Activated CD4-positive, alpha-beta T cell treated with anti-CD3 and anti-CD28 coated beads, Interleukin-2, amount 10 ng/mL, durations not matched to agents 7 days and 5 days (primary cell): Measurements from ENCODE around the gene NPHP4. TPM values are rescaled to one million over a fixed set of nuclear protein-coding genes. Genes with fewer than 3 reads are reported as not detected.
A peak's percentile ranks its signal among the peaks of the same experiment; 100 is the strongest.

Experiments used
- CTCF ChIA-PET: fragments of 350-600 bp; sonication (Branson Sonifier 250); formaldehyde crosslinking; loops from one replicate; lab custom pipeline; 2021; ENCODE audit warnings: antibody characterized with exemption; lab: Charles Lee
- POLR2A ChIA-PET: fragments of 350-600 bp; sonication (Branson Sonifier 250); formaldehyde crosslinking; loops from one replicate; lab custom pipeline; 2021; ENCODE audit warnings: antibody characterized with exemption; lab: Charles Lee
- DNase-seq: peaks from one replicate; pipeline ENCODE4 v3.0.0-alpha.2; 2020
- H3K27ac Mint-ChIP-seq: one replicate; pipeline ENCODE4 v1.8.0; 2021; ENCODE audit warnings: mild to moderate bottlenecking, moderate library complexity, mixed read lengths
- H3K27me3 Mint-ChIP-seq: one replicate; pipeline ENCODE4 v1.8.0; 2021; ENCODE audit warnings: mixed read lengths
- H3K36me3 Mint-ChIP-seq: one replicate; pipeline ENCODE4 v1.8.0; 2021; ENCODE audit warnings: low read depth, mixed read lengths
- H3K4me1 Mint-ChIP-seq: one replicate; pipeline ENCODE4 v1.8.0; 2021; ENCODE audit warnings: mixed read lengths
- H3K4me3 Mint-ChIP-seq: one replicate; pipeline ENCODE4 v1.8.0; 2021; ENCODE audit warnings: mild to moderate bottlenecking, moderate library complexity, mixed read lengths
- H3K9me3 Mint-ChIP-seq: one replicate; pipeline ENCODE4 v1.8.0; 2021; ENCODE audit warnings: mixed read lengths
- total RNA-seq, 2 experiments: library from RNA; stranded (reverse); gene quantifications; one replicate each; pipeline ENCODE4 v1.2.3, GENCODE V29; 2021

Gene NPHP4
- total RNA-seq, 2 experiments from 2014 or later = 14.6 to 16.1 TPM

DNA sequence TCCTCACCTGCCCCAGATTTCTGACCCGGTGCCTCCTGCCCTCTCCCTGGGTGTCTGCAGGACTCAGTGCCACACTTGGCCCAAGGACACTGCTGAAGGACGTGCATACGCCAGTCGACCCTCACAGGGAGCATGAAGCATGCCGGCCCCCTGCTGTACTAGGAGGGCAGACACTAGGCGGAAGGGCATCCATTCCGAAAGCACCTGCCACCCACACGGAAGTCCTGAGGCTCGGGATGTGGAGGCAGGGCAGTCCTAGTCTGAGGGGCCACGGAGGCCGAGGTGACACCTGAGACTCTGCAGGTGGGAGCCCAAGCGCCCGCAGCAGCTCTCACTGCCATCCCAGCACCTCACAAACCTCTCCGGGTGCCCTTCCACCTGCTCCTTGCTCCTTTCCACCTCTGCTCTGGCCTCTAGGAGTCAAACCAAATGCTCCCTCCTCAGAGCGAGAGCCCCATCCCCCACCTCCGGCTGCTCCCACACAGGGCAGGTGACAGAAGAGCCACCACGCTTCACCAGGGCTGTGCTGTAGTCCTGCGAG is 2.4 kb downstream of the NPHP4 start:
- H3K27me3 Mint-ChIP-seq = no peaks in the 10 kb centered on the region
- no peak overlapping the region for H3K27ac Mint-ChIP-seq
- POLR2A ChIA-PET = no interaction called here
- H3K36me3 Mint-ChIP-seq = peaks cover 12% of the 10 kb centered on the region
- no peaks in the 10 kb centered on the region for H3K9me3 Mint-ChIP-seq
- DNase-seq = no peak
- CTCF ChIA-PET = interaction anchor here (0.7 kb wide), 1 partner anchor 35 kb away, joined by 3 read pairs; no protein-coding TSS in a partner anchor
- peaks cover 16% of the 10 kb centered on the region for H3K4me1 Mint-ChIP-seq
- H3K4me3 Mint-ChIP-seq = no peak overlapping the region

DNA sequence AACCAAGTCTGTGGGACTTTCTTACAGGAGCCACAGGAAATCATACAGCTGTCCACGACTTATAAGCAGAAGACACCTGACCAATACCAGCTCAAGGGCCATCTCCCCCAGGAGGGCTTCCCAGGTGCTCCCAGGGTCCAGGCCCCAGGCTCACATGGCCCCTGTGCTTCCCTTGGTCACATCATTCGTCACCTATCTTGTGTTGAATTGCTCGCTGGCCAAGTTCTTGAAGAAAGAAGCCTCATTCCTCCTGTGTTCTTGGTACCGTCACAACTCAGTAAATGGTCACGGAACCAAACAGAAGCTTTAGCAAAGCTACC is 3.0 kb downstream of the NPHP4 start:
- peaks cover 8% of the 10 kb centered on the region for H3K36me3 Mint-ChIP-seq
- H3K9me3 Mint-ChIP-seq = no peaks in the 10 kb centered on the region
- CTCF ChIA-PET = interaction anchor here (0.7 kb wide), 1 partner anchor 34 kb away, joined by 3 read pairs; no protein-coding TSS in a partner anchor
- H3K4me3 Mint-ChIP-seq = no peak overlapping the region
- no peaks in the 10 kb centered on the region for H3K27me3 Mint-ChIP-seq
- no peak overlapping the region for H3K27ac Mint-ChIP-seq
- POLR2A ChIA-PET = no interaction called here
- DNase-seq = no peak
- H3K4me1 Mint-ChIP-seq = peaks cover 10% of the 10 kb centered on the region

DNA sequence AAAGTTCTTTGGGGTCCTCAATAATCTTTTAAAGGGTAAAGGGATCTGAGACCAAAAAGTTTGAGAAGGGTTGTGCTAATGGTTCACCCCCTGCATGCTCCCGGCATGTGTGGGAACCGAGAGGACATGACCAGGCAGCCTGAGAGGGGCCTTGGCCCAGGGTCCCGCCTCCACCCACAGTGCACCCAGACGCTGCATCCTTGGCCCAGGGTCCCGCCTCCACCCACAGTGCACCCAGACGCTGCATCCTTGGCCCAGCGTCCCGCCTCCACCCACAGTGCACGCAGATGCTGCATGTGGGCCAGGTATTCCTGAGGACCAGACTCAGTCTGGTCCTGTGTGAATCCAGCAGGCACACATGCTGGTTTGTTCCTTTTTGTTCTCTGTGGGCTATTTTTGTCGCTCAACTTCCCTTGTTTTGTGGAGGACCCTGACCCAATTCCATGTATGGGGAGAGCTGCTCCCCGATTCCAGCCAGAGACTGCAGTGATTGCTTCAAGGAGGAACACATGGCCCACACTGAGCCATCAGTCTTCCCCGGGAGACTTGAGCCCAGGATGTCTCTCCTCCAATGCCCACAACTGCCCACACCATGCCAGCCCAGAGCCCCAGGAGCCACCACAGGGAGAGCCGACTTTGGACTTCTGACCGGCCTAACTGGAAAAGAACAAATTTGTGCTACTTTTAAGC is 3.5 kb downstream of the NPHP4 start:
- ChIA-PET CTCF (no interaction called here), POLR2A (no interaction called here)
- Mint-ChIP-seq H3K36me3 (peaks cover 8% of the 10 kb centered on the region), H3K4me1 (peaks cover 6% of the 10 kb centered on the region), H3K27ac (no peak overlapping the region), H3K27me3 (no peaks in the 10 kb centered on the region), H3K4me3 (no peak overlapping the region), H3K9me3 (no peaks in the 10 kb centered on the region)
- DNase-seq = no peak

DNA sequence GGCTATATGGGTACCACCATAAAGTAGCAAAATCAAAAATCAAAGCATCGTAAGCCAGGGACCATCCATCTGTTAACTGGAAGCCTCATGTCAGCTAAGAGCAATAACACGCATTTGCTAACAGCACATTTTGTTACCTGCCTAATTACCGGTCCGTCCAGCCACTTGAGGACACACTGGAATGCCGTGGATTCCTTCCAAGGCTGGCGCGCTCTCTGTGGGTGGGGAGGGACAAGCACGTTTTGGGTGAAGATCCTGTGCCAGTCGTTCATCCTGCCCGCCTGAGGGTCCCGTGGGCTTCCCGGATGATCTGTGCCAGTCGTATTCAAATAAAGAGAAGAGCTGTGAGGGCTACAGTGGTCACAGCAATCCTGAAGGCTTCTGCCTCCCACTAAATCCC is 6.2 kb downstream of the NPHP4 start:
- Mint-ChIP-seq H3K9me3 (no peaks in the 10 kb centered on the region), H3K36me3 (peaks cover 2% of the 10 kb centered on the region), H3K4me1 (peaks cover 10% of the 10 kb centered on the region), H3K4me3 (no peak overlapping the region), H3K27ac (peak overlapping the region; percentile 66), H3K27me3 (no peaks in the 10 kb centered on the region)
- CTCF ChIA-PET = interaction anchor here (0.5 to 1.5 kb wide), 2 partner anchors 10 to 67 kb away, joined by 4 to 6 read pairs; no protein-coding TSS in a partner anchor
- DNase-seq = no peak
- POLR2A ChIA-PET = no interaction called here

DNA sequence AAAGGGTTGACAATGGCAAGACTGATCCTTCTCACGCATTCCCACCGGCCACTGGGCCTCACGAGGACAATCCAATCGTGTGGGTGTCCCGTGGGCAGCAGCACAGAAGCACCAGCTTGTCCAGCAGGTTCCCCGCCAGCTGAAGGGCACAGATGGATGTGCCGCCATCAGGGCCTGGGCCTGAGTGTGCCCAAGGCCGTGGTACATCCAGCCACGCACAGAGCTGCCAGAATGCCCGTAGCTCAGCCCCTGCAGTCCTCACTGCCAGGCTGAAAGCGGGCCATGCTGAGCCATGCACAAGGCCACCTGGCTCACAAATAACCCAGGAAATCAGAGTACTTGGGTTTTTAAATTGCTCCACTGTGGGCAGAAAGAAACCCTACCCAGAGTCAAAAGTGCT is 7.0 kb downstream of the NPHP4 start:
- Mint-ChIP-seq H3K36me3 (peaks cover 2% of the 10 kb centered on the region), H3K9me3 (no peaks in the 10 kb centered on the region), H3K4me1 (peaks cover 13% of the 10 kb centered on the region), H3K27ac (no peak overlapping the region), H3K4me3 (no peak overlapping the region), H3K27me3 (no peaks in the 10 kb centered on the region)
- POLR2A ChIA-PET = no interaction called here
- CTCF ChIA-PET = interaction anchor here (1.5 kb wide), 1 partner anchor 9 kb away, joined by 6 read pairs; no protein-coding TSS in a partner anchor
- DNase-seq = no peak

DNA sequence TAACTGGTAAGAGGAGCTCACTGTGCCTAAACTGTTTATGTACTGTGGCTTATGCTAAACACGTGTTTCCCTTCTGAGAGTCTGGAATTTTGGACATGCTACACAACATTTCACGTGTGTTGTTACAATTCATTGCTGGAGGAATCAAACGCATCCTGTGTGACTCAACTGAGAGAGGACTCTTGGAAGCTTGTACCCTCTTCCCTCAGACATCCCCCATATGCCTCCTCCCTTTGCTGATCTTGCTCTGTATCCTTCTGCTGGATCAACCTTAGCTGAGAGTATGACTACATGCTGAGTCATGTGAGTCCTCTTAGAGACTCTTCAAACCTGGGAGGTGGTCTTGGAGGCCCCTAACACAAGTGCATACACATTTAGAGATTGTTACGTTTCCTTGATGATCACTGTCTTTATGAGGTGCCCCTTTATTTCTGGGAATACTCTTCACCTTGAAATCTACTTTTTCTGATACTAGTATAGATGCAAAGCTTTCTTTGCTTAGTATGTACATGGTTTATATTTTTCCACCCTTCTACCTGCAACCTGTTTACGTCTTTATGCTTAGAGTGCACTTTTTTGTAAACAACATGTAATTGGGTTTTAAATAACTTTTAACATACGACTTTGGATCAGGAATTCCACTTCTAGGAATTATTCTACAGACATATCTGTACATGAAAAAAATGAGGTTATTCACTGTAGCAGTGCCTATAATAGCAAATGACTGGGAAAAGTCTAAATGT is 8.7 kb downstream of the NPHP4 start:
- DNase-seq = no peak
- Mint-ChIP-seq H3K36me3 (no peaks in the 10 kb centered on the region), H3K4me3 (no peak overlapping the region), H3K4me1 (peaks cover 15% of the 10 kb centered on the region), H3K9me3 (no peaks in the 10 kb centered on the region), H3K27ac (no peak overlapping the region), H3K27me3 (no peaks in the 10 kb centered on the region)
- POLR2A ChIA-PET = no interaction called here
- CTCF ChIA-PET = no interaction called here

DNA sequence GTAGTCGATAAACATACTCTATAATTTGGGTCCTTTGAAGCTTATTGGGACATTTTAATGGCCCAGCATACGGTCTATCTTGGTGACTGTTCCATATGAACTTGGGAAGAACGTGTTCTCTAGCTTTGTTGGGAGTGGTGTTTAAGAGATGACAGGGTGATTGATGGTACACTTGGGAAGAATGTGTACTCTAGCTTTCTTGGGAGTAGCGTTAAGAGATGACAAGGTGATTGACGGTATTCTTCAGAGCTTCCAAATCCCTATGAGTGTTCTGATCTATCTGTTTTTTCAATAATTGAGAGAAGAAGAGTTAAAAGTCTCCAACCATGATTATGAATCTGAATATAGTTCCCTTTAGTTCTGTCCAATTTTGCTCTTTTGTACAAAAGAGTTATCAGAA is 9.4 kb downstream of the NPHP4 start:
- H3K4me1 Mint-ChIP-seq = peaks cover 15% of the 10 kb centered on the region
- no peak overlapping the region for H3K4me3 Mint-ChIP-seq
- POLR2A ChIA-PET = no interaction called here
- no peak overlapping the region for H3K27ac Mint-ChIP-seq
- no peaks in the 10 kb centered on the region for H3K9me3 Mint-ChIP-seq
- CTCF ChIA-PET = no interaction called here
- DNase-seq = no peak
- no peaks in the 10 kb centered on the region for H3K27me3 Mint-ChIP-seq
- H3K36me3 Mint-ChIP-seq = peaks cover 4% of the 10 kb centered on the region

DNA sequence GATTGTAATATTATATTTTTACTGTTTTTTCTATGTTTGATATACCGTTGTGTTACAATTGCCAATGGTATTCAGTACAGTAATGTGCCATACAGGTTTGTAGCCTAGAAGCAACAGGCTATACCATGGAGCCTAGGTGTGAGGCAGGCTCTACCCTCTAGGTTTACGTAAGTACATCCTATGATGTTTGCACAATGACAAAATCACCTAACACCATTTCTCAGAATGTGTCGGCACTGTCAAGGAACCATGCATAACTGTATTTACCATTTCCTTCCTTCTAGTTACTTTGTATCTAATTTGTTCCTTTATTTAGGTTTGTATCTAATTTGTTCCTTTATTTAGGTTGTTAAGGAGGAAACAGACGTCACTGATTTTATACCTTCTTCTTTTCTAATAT is 9.9 kb downstream of the NPHP4 start:
- no peaks in the 10 kb centered on the region for H3K27me3 Mint-ChIP-seq
- no peaks in the 10 kb centered on the region for H3K9me3 Mint-ChIP-seq
- ChIA-PET CTCF (no interaction called here), POLR2A (no interaction called here)
- peaks cover 8% of the 10 kb centered on the region for H3K36me3 Mint-ChIP-seq
- DNase-seq = no peak
- peaks cover 18% of the 10 kb centered on the region for H3K4me1 Mint-ChIP-seq
- no peak overlapping the region for H3K27ac Mint-ChIP-seq
- H3K4me3 Mint-ChIP-seq = no peak overlapping the region

DNA sequence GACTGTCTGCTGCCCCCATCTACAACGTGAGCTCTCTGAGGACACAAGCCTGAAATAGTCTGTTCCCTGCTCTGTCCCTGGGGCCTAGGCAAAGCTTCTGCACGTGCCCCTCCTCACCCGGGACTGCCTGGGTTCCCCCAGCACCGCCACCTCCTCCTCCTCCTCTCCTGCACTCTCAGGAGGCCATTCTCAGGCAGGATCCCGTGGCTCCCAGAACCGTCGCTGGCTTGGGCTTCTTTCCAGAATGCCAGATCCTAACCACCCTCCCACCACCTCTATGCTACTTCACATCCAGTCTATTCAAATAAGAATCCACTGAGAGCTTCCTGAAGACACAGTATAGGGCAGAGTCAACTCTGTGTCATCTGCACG is 11.2 kb downstream of the NPHP4 start:
- DNase-seq = no peak
- Mint-ChIP-seq H3K27ac (no peak overlapping the region), H3K9me3 (no peaks in the 10 kb centered on the region), H3K4me1 (peaks cover 18% of the 10 kb centered on the region), H3K27me3 (no peaks in the 10 kb centered on the region), H3K4me3 (no peak overlapping the region), H3K36me3 (peaks cover 15% of the 10 kb centered on the region)
- POLR2A ChIA-PET = no interaction called here
- CTCF ChIA-PET = interaction anchor here (1.3 kb wide), 1 partner anchor 10 kb away, joined by 5 read pairs; no protein-coding TSS in a partner anchor

DNA sequence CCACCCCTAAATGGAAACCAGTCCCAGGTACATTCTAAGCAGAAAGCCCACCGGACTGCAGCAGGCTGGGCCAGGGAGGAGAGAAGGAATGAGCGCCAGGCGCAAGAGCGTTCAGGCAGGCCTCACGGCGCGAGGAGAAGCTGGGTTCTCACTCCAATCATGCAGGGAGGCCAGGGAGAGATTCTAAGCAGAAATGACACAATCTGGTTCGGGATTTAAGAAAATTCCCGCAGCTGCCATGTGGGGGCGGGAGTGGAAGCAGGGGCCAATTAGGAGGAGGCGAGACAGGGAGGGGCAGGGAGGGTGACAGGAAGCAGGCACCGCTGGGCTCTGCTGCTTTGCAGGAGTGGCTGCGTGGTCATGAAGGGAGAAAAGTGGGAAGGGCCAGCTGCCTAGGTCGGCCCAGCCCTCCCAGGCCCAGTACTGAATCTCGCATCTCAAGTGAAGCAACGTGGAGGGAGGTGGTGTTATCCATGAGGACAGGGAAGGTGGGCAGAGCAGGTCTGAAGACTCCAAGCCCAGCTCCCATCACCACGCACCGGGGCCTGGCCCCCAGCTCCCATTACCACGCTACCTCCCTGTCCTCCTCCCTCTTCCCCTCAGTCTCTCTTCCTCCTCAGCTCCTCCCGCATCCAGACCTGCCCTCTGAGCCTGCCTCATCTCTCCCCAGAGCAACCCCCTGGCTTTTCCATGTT is 11.8 kb downstream of the NPHP4 start:
- ChIA-PET POLR2A (no interaction called here), CTCF (interaction anchor here (1.2 to 1.3 kb wide), 2 partner anchors 11 to 14 kb away, joined by 3 to 5 read pairs; no protein-coding TSS in a partner anchor)
- H3K4me1 Mint-ChIP-seq = peaks cover 18% of the 10 kb centered on the region
- H3K27me3 Mint-ChIP-seq = no peaks in the 10 kb centered on the region
- peaks cover 15% of the 10 kb centered on the region for H3K36me3 Mint-ChIP-seq
- no peak for DNase-seq
- no peaks in the 10 kb centered on the region for H3K9me3 Mint-ChIP-seq
- H3K27ac Mint-ChIP-seq = no peak overlapping the region
- no peak overlapping the region for H3K4me3 Mint-ChIP-seq

DNA sequence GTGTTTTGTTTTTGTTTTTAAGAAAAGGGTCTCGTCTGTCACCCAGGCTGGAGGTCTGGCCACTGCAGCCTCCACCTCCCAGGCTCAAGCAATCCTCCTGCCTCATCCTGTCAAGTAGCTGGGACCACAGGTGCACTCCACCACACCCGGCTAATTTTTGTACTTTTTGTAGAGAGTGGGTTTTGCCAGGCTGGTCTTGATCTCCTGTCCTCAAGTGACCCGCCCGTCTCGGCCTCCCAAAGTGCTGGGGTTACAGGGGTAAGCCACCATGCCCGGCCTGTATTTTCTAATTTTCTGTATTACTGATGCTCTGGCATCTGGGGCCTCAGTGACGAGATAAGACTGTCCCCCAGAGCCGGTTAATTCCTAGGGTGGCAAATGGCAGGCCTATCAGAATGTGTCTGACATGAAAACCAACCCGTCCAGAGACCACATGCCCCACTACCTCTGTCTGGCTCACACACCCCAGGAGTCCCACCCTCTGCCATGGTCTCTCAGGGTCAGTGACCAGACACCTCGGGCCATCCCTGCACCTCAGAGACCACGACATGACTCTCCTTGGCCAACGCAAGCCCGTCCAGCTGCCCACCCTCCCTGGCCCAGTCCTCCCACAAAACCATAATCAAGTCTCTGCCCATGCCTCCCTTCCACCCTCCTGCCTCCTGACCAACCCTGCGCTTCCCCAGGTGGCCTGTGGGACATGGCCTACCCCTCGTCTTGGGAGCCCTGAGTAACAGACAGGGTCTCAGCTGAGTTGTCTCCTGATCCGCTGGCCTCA is 12.5 kb downstream of the NPHP4 start:
- ChIA-PET CTCF (interaction anchor here (1.2 to 1.3 kb wide), 2 partner anchors 12 to 15 kb away, joined by 3 to 5 read pairs; no protein-coding TSS in a partner anchor), POLR2A (no interaction called here)
- H3K27me3 Mint-ChIP-seq = no peaks in the 10 kb centered on the region
- DNase-seq = no peak
- peaks cover 18% of the 10 kb centered on the region for H3K4me1 Mint-ChIP-seq
- H3K9me3 Mint-ChIP-seq = no peaks in the 10 kb centered on the region
- H3K36me3 Mint-ChIP-seq = peaks cover 15% of the 10 kb centered on the region
- H3K27ac Mint-ChIP-seq = peak overlapping the region; percentile 39
- no peak overlapping the region for H3K4me3 Mint-ChIP-seq

DNA sequence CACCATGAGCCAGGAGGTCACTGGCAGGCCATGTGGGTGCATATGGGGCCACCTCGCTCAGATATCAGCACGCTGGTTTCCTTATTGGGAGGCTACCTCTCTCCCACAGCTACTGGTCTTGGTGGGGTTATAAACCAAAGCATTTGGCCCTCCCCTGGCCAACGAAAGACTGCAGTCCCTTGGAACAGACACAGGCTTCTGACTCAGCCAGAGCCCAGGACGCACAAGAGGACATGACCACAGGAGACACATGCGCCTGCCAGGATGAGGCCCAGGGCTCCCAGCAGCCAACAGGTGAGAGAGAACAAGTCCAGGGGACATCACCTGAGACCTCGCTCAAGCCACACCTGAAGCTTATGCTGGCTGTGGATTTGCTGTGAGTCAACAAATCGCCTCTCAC is 13.8 kb downstream of the NPHP4 start:
- peaks cover 18% of the 10 kb centered on the region for H3K4me1 Mint-ChIP-seq
- no peak overlapping the region for H3K4me3 Mint-ChIP-seq
- no peak for DNase-seq
- H3K27ac Mint-ChIP-seq = no peak overlapping the region
- H3K9me3 Mint-ChIP-seq = no peaks in the 10 kb centered on the region
- H3K36me3 Mint-ChIP-seq = peaks cover 15% of the 10 kb centered on the region
- ChIA-PET CTCF (interaction anchor here (0.6 kb wide), 1 partner anchor 49 kb away, joined by 3 read pairs; no protein-coding TSS in a partner anchor), POLR2A (no interaction called here)
- no peaks in the 10 kb centered on the region for H3K27me3 Mint-ChIP-seq
